Skeletal muscle satellite cell (primary cell): Measurements from ENCODE around the gene ESYT1.
A peak's percentile ranks its signal among the peaks of the same experiment; 100 is the strongest.

ENCODE experiments used
- H3K27me3 ChIP-seq: 2 replicates; pipeline ENCODE4 v1.7.0; 2013; ENCODE audit warnings: low read length; ENCODE audit not compliant: control insufficient read depth, insufficient read depth
- H3K36me3 ChIP-seq: 2 replicates; pipeline ENCODE4 v1.7.0; 2013; ENCODE audit warnings: mild to moderate bottlenecking, control low read depth, low read length; ENCODE audit not compliant: insufficient read depth
- H3K4me1 ChIP-seq: 2 replicates; pipeline ENCODE4 v1.7.0; 2013; ENCODE audit warnings: low read length; ENCODE audit not compliant: control insufficient read depth, insufficient read depth
- H3K4me2 ChIP-seq: 2 replicates; pipeline ENCODE4 v1.7.0; 2013; ENCODE audit warnings: mild to moderate bottlenecking, low read length
- H3K4me3 ChIP-seq: 2 replicates; pipeline ENCODE4 v1.7.0; 2013; ENCODE audit warnings: low read length
- H3K9ac ChIP-seq: 2 replicates; pipeline ENCODE4 v1.7.0; 2013; ENCODE audit warnings: mild to moderate bottlenecking, low read depth, low read length, moderate library complexity
- H3K9me3 ChIP-seq: replicated peaks from 2 replicates; pipeline ENCODE4 v1.7.0; 2013; ENCODE audit warnings: mild to moderate bottlenecking, control low read depth, low read length

The ESYT1 gene

GRCh38 chr12:56120158-56120846 lies 7.8 kb upstream of the ESYT1 start:
- Histone ChIP-seq H3K27me3 (no peaks in the 10 kb centered on the region), H3K9ac (peak overlapping the region; percentile 60), H3K9me3 (no peaks in the 10 kb centered on the region), H3K4me3 (peak overlapping the region; percentile 36), H3K4me1 (peaks cover 21% of the 10 kb centered on the region), H3K4me2 (peak overlapping the region; percentile 88), H3K36me3 (peaks cover 19% of the 10 kb centered on the region)

- H3K36me3 ChIP-seq: peaks cover 19% of the 10 kb centered on the region
- no peak overlapping the region for H3K4me2 ChIP-seq
- peaks cover 22% of the 10 kb centered on the region for H3K4me1 ChIP-seq
- H3K9ac ChIP-seq: no peak overlapping the region
- no peaks in the 10 kb centered on the region for H3K27me3 ChIP-seq
- no peaks in the 10 kb centered on the region for H3K9me3 ChIP-seq
- H3K4me3 ChIP-seq: no peak overlapping the region
Observed at GRCh38 chr12:56121204-56121870, 6.7 kb upstream of the ESYT1 start.

GRCh38 chr12:56122637-56123036 lies 5.4 kb upstream of the ESYT1 start:
- H3K4me3 ChIP-seq: no peak overlapping the region
- H3K27me3 ChIP-seq: no peaks in the 10 kb centered on the region
- H3K4me2 ChIP-seq: no peak overlapping the region
- H3K36me3 ChIP-seq: peaks cover 13% of the 10 kb centered on the region
- H3K9ac ChIP-seq: no peak overlapping the region
- H3K9me3 ChIP-seq: no peaks in the 10 kb centered on the region
- H3K4me1 ChIP-seq: peaks cover 35% of the 10 kb centered on the region

- no peaks in the 10 kb centered on the region for H3K9me3 ChIP-seq
- no peak overlapping the region for H3K4me2 ChIP-seq
- H3K36me3 ChIP-seq: peaks cover 13% of the 10 kb centered on the region
- H3K9ac ChIP-seq: no peak overlapping the region
- no peaks in the 10 kb centered on the region for H3K27me3 ChIP-seq
- no peak overlapping the region for H3K4me3 ChIP-seq
- H3K4me1 ChIP-seq: peaks cover 29% of the 10 kb centered on the region
Observed at GRCh38 chr12:56124133-56124532, 3.9 kb upstream of the ESYT1 start.

- H3K4me3 ChIP-seq: peak overlapping the region; percentile 58
- peak overlapping the region; percentile 66 for H3K9ac ChIP-seq
- peaks cover 16% of the 10 kb centered on the region for H3K36me3 ChIP-seq
- no peaks in the 10 kb centered on the region for H3K9me3 ChIP-seq
- H3K4me1 ChIP-seq: peaks cover 29% of the 10 kb centered on the region
- H3K27me3 ChIP-seq: no peaks in the 10 kb centered on the region
- H3K4me2 ChIP-seq: peak overlapping the region; percentile 87
Observed at GRCh38 chr12:56126732-56127239, 1.3 kb upstream of the ESYT1 start.

GRCh38 chr12:56127485-56127887 lies 581 bp upstream of the ESYT1 start:
- H3K9ac ChIP-seq: peak overlapping the region; percentile 66
- peaks cover 23% of the 10 kb centered on the region for H3K36me3 ChIP-seq
- no peaks in the 10 kb centered on the region for H3K9me3 ChIP-seq
- H3K4me1 ChIP-seq: peaks cover 29% of the 10 kb centered on the region
- H3K27me3 ChIP-seq: no peaks in the 10 kb centered on the region
- H3K4me2 ChIP-seq: peak overlapping the region; percentile 87
- H3K4me3 ChIP-seq: peak overlapping the region; percentile 58

- Histone ChIP-seq H3K4me3 (peak overlapping the region; percentile 83), H3K36me3 (peaks cover 33% of the 10 kb centered on the region), H3K9me3 (no peaks in the 10 kb centered on the region), H3K9ac (peak overlapping the region; percentile 82), H3K4me2 (peak overlapping the region; percentile 87), H3K27me3 (no peaks in the 10 kb centered on the region), H3K4me1 (peaks cover 29% of the 10 kb centered on the region)
Observed at GRCh38 chr12:56128670-56129205, 671 bp downstream of the ESYT1 start.

- no peaks in the 10 kb centered on the region for H3K9me3 ChIP-seq
- peak overlapping the region; percentile 83 for H3K4me3 ChIP-seq
- H3K9ac ChIP-seq: peak overlapping the region; percentile 82
- no peaks in the 10 kb centered on the region for H3K27me3 ChIP-seq
- H3K36me3 ChIP-seq: peaks cover 40% of the 10 kb centered on the region
- peak overlapping the region; percentile 87 for H3K4me2 ChIP-seq
- H3K4me1 ChIP-seq: peaks cover 29% of the 10 kb centered on the region
Observed at GRCh38 chr12:56129206-56129941, 1.3 kb downstream of the ESYT1 start.

GRCh38 chr12:56129942-56130495 lies 2.0 kb downstream of the ESYT1 start:
- H3K36me3 ChIP-seq: peaks cover 41% of the 10 kb centered on the region
- H3K9ac ChIP-seq: peak overlapping the region; percentile 82
- H3K27me3 ChIP-seq: no peaks in the 10 kb centered on the region
- peaks cover 29% of the 10 kb centered on the region for H3K4me1 ChIP-seq
- peak overlapping the region; percentile 83 for H3K4me3 ChIP-seq
- H3K4me2 ChIP-seq: peak overlapping the region; percentile 87
- no peaks in the 10 kb centered on the region for H3K9me3 ChIP-seq

- Histone ChIP-seq H3K9ac (no peak overlapping the region), H3K27me3 (no peaks in the 10 kb centered on the region), H3K4me1 (peaks cover 28% of the 10 kb centered on the region), H3K9me3 (no peaks in the 10 kb centered on the region), H3K4me3 (no peak overlapping the region), H3K4me2 (no peak overlapping the region), H3K36me3 (peaks cover 44% of the 10 kb centered on the region)
Observed at GRCh38 chr12:56130876-56131275, 2.8 kb downstream of the ESYT1 start.

GRCh38 chr12:56134897-56135296 lies 6.8 kb downstream of the ESYT1 start:
- Histone ChIP-seq H3K4me1 (peaks cover 6% of the 10 kb centered on the region), H3K36me3 (peaks cover 83% of the 10 kb centered on the region), H3K4me2 (no peak overlapping the region), H3K9me3 (no peaks in the 10 kb centered on the region), H3K4me3 (no peak overlapping the region), H3K27me3 (no peaks in the 10 kb centered on the region), H3K9ac (no peak overlapping the region)
